ENCODE data around the gene TLR8.
A peak's percentile ranks its signal among the peaks of the same experiment; 100 is the strongest.

Gene TLR8

DNA sequence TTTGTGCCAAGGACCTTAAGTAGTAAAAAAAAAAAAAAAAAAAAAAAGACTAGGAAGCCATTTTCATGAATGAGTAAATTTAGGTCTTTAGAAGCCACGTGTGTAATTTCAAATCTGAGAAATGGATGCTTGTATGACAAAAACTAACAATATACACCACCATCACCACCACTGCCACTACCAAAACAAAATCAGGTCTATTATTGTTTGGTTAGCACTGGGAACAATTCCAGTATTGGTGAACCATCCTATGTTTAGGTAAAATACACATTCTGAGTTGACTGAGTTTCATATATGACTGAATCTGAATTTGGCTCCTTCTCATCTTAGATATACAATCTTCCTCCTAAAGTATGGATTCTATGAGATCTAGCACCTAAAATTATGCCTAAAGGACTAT is 59.7 kb downstream of the TLR8 start:
- no peak overlapping the region for H3K9ac ChIP-seq (ENCODE audit: low read length in 2 of 2)
- no peak overlapping the region for H3K27ac ChIP-seq (ENCODE audit: low read length)
- no peak overlapping the region for H3K4me3 ChIP-seq (ENCODE audit: low read length in 2 of 2)
- no peaks in the 10 kb centered on the region for H3K9me3 ChIP-seq (ENCODE audit: control insufficient read depth in 2 of 2, low read length in 2 of 2)
- H3K4me1 ChIP-seq (ENCODE audit: control insufficient read depth, insufficient read depth, low read length): peaks cover 3% of the 10 kb centered on the region
- H3K36me3 ChIP-seq (ENCODE audit: control insufficient read depth in 2 of 2, insufficient read depth in 2 of 2, low read length in 2 of 2): no peaks in the 10 kb centered on the region
- peaks cover 0 to 4% of the 10 kb centered on the region in 2 donors for H3K27me3 ChIP-seq (ENCODE audit: control insufficient read depth in 1 of 2, insufficient read depth in 2 of 2, low read length in 2 of 2)

DNA sequence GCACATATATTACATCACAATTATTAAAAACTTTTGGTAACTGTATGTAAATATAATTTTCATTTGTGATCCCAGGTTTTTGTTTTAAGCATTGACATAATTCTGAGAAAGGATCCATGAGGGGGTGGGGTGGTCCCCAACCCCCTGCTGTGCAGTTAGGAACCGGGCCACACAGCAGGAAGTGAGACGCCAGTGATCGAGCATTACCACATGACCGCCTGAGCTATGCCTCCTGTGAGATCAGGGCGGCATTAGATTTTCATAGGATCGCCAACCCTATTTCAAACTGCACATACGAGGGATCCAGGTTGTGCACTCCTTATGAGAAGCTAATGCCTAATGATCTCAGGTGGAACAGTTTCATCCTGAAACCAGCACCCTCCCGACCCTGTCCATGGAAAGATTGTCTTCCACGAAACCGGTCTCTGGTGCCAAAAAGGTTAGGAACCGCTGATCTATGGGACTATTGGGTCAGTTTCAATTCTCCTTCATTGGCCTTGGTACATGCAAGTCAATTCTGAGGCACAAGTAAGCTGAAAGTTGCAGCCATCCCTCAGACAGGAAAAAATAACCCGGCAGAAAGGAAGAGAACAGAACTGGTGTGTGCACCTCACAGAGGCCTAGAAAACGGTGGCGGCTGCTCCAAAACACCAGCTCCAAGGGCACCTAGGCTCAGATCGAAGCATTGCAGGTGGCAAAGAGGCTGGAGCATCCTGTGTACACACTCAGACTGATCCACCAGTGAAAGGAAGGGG is 61.5 kb downstream of the TLR8 start:
- peaks cover 7% of the 10 kb centered on the region for H3K4me1 ChIP-seq (ENCODE audit: control insufficient read depth, insufficient read depth, low read length)
- peaks cover 0 to 5% of the 10 kb centered on the region in 2 donors for H3K27me3 ChIP-seq (ENCODE audit: control insufficient read depth in 1 of 2, insufficient read depth in 2 of 2, low read length in 2 of 2)
- no peak overlapping the region for H3K4me3 ChIP-seq (ENCODE audit: low read length in 2 of 2)
- H3K9ac ChIP-seq (ENCODE audit: low read length in 2 of 2): no peak overlapping the region
- no peak overlapping the region for H3K27ac ChIP-seq (ENCODE audit: low read length)
- H3K36me3 ChIP-seq (ENCODE audit: control insufficient read depth in 2 of 2, insufficient read depth in 2 of 2, low read length in 2 of 2): no peaks in the 10 kb centered on the region
- no peaks in the 10 kb centered on the region for H3K9me3 ChIP-seq (ENCODE audit: control insufficient read depth in 2 of 2, low read length in 2 of 2)

DNA sequence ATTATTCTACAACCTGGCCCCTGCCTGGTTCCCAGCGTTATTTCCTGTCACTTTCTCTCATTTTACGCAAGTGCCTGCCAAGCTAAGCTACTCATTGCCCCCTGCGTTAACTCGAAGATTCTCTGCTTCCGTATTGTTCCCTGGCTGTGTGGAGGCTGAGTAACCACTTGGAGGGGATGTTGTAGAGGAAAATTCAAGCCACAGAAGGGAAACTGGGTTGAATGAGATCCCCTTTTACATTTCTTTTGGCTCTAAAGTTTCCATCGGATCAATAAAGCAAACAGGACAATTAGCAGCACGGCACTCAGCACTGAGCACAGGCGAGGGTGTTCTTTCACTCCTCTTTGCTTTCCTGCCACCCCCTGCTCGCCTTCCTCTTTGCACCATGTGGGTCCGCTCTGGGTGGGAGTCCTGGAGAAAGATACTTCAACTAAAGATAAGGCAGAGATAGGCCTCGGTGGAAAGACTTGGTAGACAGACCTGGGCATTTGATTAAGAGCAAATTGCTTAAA is 64.3 kb downstream of the TLR8 start:
- Histone ChIP-seq H3K4me1 (ENCODE audit: control insufficient read depth, insufficient read depth, low read length) (peaks cover 12% of the 10 kb centered on the region), H3K27ac (ENCODE audit: low read length) (peak overlapping the region; percentile 64), H3K9me3 (ENCODE audit: control insufficient read depth in 2 of 2, low read length in 2 of 2) (no peaks in the 10 kb centered on the region), H3K9ac (ENCODE audit: low read length in 2 of 2) (peak overlapping the region; percentile 3 to 47), H3K36me3 (ENCODE audit: control insufficient read depth in 2 of 2, insufficient read depth in 2 of 2, low read length in 2 of 2) (no peaks in the 10 kb centered on the region), H3K4me3 (ENCODE audit: low read length in 2 of 2) (peak overlapping the region; percentile 7 to 55), H3K27me3 (ENCODE audit: control insufficient read depth in 1 of 2, insufficient read depth in 2 of 2, low read length in 2 of 2) (peaks cover 0 to 5% of the 10 kb centered on the region in 2 donors)

DNA sequence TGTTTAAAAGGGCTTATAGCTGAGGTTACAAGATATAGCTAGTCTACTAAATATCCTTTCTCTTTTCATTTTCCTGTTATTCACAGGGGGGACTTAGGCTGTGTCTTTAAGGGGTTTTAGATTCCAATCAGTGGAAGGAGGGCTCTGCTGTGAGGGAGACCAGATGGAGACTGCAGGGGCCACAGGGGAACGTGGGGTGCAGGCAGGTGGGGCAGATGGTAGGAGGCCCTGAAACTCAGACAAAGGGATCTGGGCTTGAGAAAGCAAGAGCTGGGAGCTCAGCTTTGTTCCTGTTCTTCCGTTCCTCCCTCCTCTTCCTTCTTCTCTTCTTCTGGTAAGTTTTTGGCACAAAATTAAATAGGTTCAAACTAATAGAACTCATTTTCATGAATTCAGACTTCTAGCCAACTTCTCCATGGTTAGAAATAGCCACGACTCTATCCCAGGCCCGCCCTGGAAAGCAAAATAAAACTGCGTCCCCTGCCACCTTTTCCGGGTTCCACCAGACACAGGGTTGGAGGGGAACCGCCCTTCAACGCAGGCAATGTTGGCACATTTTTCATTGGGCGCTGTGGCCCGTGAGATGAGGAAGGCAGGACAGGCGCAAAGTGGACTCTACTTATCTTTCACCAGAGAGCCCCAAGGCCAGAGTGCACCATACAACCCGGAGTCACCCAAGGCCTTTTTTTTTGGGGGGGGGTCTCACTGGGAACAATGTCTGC is 65.0 kb downstream of the TLR8 start:
- peak overlapping the region in 1 of 2 donors; percentile 30 for H3K9ac ChIP-seq (ENCODE audit: low read length in 2 of 2)
- H3K36me3 ChIP-seq (ENCODE audit: control insufficient read depth in 2 of 2, insufficient read depth in 2 of 2, low read length in 2 of 2): no peaks in the 10 kb centered on the region
- peak overlapping the region; percentile 64 for H3K27ac ChIP-seq (ENCODE audit: low read length)
- no peaks in the 10 kb centered on the region for H3K9me3 ChIP-seq (ENCODE audit: control insufficient read depth in 2 of 2, low read length in 2 of 2)
- H3K27me3 ChIP-seq (ENCODE audit: control insufficient read depth in 1 of 2, insufficient read depth in 2 of 2, low read length in 2 of 2): peaks cover 0 to 5% of the 10 kb centered on the region in 2 donors
- peak overlapping the region in 1 of 2 donors; percentile 29 for H3K4me3 ChIP-seq (ENCODE audit: low read length in 2 of 2)
- peaks cover 12% of the 10 kb centered on the region for H3K4me1 ChIP-seq (ENCODE audit: control insufficient read depth, insufficient read depth, low read length)

DNA sequence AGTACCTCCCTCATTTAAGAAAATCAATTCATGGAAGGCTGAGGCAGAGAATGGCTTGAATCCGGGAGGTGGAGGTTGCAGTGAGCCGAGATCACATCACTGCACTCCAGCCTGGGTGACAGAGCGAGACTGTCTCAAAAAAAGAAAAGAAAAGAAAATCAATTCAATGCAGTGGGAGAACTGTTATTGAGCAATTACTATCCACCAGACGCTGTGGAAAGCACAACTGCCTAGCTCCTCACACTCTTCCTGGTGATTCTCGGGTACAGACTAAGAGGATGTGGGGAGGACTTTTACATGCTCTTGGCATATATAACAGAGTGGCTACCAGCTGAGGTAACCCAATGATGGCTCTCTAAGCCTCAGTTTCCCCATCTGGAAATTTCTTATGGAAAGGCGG is 65.8 kb downstream of the TLR8 start:
- peak overlapping the region in 1 of 2 donors; percentile 22 for H3K4me3 ChIP-seq (ENCODE audit: low read length in 2 of 2)
- H3K36me3 ChIP-seq (ENCODE audit: control insufficient read depth in 2 of 2, insufficient read depth in 2 of 2, low read length in 2 of 2): no peaks in the 10 kb centered on the region
- H3K4me1 ChIP-seq (ENCODE audit: control insufficient read depth, insufficient read depth, low read length): peaks cover 12% of the 10 kb centered on the region
- peaks cover 0 to 5% of the 10 kb centered on the region in 2 donors for H3K27me3 ChIP-seq (ENCODE audit: control insufficient read depth in 1 of 2, insufficient read depth in 2 of 2, low read length in 2 of 2)
- H3K9ac ChIP-seq (ENCODE audit: low read length in 2 of 2): peak overlapping the region in 1 of 2 donors; percentile 41
- no peaks in the 10 kb centered on the region for H3K9me3 ChIP-seq (ENCODE audit: control insufficient read depth in 2 of 2, low read length in 2 of 2)
- peak overlapping the region; percentile 64 for H3K27ac ChIP-seq (ENCODE audit: low read length)
